GM11168 (cell line): ENCODE measurements around the gene CA9.

ENCODE experiments used
- in situ Hi-C: fragments of 300-500 bp; cut with MboI; formaldehyde crosslinking; loops from one replicate; pipeline ENCODE4 v1.12.0; 2022; ENCODE audit warnings: low sequenced_read_pairs; ENCODE audit not compliant: unreplicated experiment

CA9 gene

GRCh38 chr9:35669331-35670145 lies 4.2 kb upstream of the CA9 start:
- in situ Hi-C loops = no loop called here

DNA sequence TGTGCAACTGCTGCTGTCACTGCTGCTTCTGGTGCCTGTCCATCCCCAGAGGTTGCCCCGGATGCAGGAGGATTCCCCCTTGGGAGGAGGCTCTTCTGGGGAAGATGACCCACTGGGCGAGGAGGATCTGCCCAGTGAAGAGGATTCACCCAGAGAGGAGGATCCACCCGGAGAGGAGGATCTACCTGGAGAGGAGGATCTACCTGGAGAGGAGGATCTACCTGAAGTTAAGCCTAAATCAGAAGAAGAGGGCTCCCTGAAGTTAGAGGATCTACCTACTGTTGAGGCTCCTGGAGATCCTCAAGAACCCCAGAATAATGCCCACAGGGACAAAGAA lies 265 bp downstream of the CA9 start:
- in situ Hi-C loops = no loop called here

DNA sequence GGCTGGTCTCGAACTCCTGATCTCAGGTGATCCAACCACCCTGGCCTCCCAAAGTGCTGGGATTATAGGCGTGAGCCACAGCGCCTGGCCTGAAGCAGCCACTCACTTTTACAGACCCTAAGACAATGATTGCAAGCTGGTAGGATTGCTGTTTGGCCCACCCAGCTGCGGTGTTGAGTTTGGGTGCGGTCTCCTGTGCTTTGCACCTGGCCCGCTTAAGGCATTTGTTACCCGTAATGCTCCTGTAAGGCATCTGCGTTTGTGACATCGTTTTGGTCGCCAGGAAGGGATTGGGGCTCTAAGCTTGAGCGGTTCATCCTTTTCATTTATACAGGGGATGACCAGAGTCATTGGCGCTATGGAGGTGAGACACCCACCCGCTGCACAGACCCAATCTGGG lies 1.5 kb downstream of the CA9 start:
- in situ Hi-C loops = no loop called here

GRCh38 chr9:35675732-35676392 lies 2.1 kb downstream of the CA9 start:
- in situ Hi-C loops = no loop called here

GRCh38 chr9:35679091-35679490 lies 5.4 kb downstream of the CA9 start:
- in situ Hi-C loops = no loop called here

DNA sequence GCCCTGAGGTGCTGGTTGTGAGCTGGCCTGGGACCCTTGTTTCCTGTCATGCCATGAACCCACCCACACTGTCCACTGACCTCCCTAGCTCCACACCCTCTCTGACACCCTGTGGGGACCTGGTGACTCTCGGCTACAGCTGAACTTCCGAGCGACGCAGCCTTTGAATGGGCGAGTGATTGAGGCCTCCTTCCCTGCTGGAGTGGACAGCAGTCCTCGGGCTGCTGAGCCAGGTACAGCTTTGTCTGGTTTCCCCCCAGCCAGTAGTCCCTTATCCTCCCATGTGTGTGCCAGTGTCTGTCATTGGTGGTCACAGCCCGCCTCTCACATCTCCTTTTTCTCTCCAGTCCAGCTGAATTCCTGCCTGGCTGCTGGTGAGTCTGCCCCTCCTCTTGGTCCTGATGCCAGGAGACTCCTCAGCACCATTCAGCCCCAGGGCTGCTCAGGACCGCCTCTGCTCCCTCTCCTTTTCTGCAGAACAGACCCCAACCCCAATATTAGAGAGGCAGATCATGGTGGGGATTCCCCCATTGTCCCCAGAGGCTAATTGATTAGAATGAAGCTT lies 6.1 kb downstream of the CA9 start:
- in situ Hi-C loops = no loop called here

DNA sequence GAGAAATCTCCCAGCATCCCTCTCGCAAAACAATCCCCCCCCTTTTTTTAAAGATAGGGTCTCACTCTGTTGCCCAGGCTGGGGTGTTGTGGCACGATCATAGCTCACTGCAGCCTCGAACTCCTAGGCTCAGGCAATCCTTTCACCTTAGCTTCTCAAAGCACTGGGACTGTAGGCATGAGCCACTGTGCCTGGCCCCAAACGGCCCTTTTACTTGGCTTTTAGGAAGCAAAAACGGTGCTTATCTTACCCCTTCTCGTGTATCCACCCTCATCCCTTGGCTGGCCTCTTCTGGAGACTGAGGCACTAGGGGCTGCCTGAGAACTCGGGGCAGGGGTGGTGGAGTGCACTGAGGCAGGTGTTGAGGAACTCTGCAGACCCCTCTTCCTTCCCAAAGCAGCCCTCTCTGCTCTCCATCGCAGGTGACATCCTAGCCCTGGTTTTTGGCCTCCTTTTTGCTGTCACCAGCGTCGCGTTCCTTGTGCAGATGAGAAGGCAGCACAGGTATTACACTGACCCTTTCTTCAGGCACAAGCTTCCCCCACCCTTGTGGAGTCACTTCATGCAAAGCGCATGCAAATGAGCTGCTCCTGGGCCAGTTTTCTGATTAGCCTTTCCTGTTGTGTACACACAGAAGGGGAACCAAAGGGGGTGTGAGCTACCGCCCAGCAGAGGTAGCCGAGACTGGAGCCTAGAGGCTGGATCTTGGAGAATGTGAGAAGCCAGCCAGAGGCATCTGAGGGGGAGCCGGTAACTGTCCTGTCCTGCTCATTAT lies 6.8 kb downstream of the CA9 start:
- in situ Hi-C loops = no loop called here

DNA sequence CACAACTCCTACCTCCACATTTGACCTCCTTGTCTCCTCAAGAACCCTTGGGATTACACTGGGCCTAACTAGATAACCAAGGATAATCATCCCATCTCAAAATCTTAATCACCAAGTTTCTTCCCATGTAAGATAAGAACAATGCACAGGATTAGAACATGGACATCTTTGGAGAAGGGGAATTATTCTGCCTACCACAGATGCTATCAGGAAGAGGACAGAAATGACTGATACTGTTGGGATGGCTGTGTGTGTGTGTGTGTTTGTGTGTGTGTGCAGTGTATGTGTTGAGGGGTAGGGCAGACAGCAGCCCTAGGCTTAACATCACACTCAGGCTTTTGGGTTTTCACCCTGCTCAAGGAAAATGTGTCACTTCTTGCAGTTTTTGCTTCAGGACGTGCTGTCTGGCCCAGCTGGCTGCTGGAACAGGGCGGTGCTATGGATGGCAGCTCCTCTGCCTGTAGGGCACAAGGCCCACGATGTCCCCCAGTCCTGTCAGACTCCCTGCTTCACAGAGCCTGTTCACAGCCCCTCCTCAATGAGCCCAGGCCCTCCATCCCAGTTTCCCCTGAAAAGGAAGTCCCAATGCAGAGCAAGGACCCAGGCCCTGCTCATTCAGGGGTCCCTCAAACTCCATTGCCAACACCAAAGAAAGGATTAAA lies 7.7 kb downstream of the CA9 start:
- in situ Hi-C loops = no loop called here

DNA sequence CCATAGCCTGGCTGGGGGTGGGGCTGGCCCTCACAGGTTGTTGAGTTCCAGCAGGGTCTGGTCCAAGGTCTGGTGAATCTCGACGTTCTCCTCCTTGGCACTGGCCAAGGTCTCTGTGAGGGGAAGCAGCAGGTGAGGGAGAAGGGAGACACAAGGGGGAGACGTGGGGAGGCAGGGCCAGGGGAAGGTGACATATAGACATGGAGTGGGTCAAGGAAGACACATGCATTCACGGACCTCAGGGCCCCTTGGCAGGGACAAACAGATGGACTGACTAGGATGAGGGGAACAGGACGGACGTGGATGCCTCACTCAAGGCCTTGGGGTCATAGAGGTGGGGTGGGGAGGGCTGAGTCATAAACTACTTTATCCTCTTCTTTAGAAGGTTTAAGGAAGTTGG lies 8.3 kb downstream of the CA9 start:
- in situ Hi-C loops = no loop called here

DNA sequence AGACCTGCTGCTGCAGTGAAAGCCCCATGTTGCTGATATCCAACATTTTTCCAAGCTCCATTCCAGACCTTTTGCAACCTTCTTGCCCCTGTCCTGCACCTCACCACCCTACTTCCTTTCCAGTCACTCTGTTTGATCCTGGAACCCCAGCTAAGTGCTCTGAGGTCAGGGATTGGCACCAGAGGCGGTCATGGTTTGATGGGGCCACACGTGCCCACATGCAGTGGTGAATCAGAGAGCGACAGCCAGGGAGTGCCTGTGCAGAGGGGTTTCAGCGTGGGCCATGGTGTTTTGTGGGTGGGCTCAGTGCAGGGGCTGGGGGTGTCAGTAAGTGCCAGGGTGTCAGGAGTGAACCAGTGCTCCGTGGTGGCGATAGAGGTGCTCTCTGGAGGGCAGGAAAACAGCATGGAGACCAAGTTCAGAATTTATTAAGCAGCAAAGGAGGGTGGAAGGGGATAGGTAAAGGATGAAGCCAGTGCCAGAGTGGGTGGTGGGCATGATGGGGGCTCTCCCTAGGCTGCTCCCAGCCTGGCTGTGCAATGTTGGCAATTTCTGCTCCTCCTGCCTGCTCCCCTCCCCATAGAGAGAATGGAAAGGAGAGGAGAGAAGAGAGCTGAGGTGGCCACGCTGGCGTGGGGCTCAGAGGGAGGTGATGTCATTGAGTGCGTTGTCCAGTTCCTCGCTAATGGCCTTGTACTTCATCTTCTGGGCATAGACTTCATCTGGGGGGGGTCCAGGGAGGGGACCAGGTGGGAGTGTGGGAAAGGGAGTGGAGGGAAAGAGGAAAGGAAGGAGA lies 9.0 kb downstream of the CA9 start:
- in situ Hi-C loops = no loop called here

GRCh38 chr9:35683323-35683722 lies 9.6 kb downstream of the CA9 start:
- in situ Hi-C loops = no loop called here

DNA sequence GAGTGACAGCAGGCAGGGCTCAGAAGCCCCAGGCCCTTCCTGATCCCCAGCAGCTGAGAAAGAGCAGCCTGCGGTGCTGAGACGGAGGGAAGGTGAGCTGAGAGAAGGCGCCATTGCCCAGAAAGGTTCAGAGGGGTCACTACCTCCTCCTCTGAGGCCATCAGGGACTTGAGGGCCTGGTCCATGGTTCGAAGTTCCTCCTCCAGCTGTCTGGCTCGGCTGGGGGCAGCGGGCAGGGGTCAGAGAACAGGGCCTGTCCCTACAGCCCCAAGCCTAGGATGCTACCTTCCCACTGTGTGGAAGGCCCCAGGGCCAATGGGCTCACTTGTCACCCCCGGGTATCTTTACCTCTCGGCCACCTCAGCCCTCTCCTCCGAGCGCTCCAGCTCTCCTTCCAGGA lies 11.2 kb downstream of the CA9 start:
- in situ Hi-C loops = no loop called here

DNA sequence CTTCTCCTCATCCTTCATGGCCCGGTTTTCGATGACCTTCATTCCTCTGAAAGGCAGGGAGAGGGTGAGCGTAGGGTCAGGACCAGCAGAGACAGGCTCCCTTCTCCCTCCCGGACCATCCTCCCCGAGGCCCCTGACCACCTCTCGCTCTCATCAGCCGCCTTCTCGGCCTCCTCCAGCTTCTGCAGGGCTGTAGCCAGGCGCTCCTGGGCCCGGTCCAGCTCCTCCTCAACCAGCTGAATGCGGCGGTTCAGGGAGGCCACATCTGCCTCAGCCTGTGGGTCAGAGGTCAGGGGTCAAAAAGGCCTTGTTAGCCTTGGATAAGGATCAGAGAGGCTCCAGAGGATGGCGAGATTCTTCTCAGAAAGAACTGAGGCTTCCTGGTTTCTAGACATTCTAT lies 11.8 kb downstream of the CA9 start:
- in situ Hi-C loops = no loop called here

DNA sequence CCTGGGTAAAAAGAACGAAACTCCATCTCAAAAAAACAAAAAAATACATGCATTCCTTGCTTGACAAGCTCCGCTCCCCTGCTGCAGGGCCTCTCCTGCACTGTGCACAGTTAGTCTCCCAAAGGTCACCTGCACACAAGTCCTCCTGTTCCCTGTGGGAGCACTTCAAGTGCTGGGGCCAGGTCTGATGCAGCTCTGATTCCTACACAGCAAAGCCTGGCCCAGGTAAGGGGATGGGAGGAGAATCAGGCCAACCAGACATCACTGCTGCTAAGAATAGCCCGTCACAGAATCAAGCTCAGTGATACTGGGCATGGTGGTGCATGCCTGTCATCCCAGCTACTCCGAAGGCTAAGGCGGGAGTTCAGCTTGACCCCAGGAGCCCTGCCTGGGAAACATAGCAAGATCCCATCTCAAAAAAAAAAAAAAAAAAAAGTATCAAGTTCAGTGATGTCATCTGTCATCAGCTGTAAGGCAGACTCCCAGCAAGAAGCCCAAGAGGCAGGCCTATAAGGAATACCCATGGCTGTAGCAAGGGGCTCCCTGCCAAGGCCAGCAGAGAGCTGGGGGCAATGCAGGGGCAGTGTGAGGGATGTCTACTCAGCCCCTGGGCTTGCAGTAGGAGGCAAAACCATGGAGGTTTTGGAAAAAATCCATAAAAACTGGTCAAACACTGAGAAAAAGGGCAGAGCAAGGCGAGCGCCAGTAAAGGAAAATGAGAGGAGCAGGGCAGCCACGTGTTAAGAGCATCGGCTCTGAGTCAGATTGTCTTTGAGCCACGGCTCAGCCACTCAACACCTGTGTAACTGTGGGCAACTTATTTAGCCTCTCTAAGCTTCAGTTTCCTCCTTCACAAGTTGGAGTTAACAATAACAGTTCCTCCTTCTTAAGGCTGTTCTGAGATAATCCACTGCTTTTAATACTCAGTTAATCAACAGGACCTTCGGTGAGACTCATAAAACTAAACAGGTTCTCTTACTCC lies 12.8 kb downstream of the CA9 start:
- in situ Hi-C loops = no loop called here

- in situ Hi-C loops = no loop called here
Observed at GRCh38 chr9:35687306-35687705, 13.6 kb downstream of the CA9 start.

GRCh38 chr9:35687972-35688557 lies 14.3 kb downstream of the CA9 start:
- in situ Hi-C loops = no loop called here

DNA sequence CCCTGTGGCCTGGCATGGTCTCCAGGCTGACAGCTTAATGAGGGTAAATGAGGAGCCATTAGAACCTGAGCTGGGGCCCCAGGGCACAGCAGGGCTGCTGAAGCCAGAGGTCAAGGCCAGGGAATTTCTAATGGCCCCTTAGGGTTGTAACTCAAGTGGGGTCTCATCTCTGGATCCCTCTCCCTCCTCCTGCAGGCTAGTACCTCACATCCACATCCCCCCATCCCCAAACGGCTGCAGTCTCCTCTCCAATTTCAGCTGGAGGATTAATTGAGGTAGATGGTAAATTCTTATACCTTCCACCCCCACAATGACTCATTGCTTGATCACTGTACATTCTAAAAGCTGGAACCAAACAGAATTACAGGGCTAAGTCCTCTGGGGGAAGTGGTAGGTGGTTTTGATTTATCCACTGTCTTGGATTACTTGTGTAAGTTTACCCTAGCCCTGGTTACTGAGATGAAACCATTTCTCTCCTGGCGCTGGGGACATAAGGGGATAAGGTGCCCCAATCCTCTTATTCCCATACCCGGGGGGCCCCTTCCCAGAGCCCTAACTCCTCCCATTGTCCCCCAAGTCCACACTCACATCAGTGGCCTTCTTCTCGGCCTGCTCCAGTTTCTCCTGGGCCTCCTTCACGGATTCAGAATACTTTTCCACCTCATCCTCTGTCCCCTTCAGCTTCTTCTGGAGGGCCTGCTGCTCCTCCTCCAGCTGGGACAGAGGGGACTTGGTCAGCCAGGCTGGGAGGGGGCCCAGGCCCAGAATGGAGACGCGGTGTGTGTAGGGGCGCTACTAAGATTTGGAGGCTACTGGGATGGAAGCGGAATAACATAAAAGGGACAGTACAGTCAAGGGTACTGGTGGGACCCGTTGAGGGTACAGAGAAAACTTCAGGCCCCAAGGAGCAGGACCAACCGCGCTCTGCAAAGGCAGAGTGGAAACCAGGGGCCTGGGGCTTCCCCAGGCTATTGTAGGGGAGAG lies 15.1 kb downstream of the CA9 start:
- in situ Hi-C loops = no loop called here
